Inflammatory macrophage treated with lipopolysaccharide for 4 hours (primary cell): ENCODE results near the gene SMC1B.
"Not testable (repeated sequence)": the region's sequence is repeated elsewhere in the genome, so short reads cannot be mapped to it uniquely, and the experiment has no call there.

Source experiments
- DNase-seq: peaks from one replicate; pipeline ENCODE4 v3.0.0-alpha.2; 2020

The SMC1B gene

DNA sequence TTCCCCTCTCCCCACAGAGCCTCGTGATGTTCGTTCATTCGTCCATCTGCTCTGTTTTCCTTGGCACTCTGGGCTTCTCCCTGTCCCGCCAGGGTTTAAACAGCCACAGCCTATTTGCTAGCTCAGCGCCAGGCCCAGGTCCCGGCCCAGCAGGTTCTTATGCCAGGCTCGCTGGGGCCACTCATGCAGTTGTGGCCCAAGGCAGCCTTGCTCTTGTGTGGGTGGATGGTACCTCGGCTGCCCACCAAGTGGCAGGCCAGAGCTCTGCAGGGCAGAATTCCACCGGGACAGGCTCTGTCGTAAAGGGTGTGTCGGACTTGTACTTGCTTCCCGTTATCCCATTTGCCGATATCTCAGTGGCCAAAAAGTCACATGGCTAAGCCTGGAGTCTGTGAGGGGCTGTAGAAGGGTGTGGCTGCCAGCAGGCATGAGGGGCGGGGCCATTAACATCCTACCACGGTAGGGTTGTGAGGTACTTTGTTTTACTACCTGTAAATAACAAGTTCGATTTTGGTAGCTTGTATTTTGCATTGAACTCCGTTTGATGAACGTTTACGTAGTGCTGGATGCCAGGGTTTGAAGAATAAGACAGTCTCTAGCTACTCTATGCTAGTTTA, 95.7 kb downstream of the SMC1B start:
- DNase-seq, result no peak

DNA sequence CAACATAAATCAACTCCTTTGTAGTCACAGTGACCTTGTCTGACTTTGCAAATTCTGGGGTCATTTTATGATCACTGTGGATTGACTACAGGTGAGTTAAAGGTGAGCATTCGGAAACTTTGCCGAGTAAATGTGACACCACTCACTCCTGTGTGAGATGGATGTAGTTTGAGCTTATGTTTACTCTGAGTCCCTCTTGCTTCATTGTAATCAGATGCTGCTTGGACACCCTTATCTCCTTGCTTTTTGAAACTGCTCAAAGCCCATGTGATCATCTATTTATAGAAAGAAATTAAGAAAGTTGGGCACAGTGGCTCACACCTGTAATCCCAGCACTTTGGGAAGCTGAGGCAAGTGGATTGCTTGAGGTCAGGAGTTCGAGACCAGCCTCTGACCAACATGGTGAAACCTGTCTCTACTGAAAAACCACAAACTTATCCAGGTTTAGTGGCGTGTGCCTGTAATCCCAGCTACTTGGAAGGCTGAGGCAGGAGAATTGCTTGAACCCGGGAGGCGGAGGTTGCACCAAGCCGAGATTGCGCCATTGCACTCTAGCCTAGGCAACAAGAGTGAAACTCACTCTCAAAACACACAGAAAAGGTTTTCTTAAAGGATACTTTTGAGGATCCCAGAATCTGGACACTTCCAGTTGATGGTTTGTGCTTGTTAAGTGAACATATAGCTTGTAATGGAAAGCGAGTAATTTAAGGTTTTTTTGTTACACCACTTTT, 96.4 kb downstream of the SMC1B start:
- DNase-seq, result no peak

DNA sequence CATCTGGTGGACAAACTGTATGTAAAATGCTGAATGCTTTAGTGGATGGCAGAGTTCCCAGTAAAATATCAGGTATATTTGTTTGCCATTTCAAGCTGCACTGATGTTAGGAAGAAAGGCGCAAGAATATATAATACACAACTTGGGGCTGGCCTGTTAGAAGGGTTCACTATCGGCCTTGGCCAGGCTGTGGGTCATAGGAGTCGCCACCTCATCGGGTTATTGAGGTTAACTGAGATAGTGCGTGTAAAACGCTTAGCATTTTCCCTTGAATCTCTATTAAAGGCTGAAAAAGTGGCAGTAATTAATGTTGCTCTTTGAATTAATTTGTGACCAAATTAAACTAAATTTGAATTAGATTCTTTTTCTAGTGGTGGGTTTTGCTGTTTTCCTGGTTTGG, 98.6 kb downstream of the SMC1B start:
- no peak for DNase-seq

DNA sequence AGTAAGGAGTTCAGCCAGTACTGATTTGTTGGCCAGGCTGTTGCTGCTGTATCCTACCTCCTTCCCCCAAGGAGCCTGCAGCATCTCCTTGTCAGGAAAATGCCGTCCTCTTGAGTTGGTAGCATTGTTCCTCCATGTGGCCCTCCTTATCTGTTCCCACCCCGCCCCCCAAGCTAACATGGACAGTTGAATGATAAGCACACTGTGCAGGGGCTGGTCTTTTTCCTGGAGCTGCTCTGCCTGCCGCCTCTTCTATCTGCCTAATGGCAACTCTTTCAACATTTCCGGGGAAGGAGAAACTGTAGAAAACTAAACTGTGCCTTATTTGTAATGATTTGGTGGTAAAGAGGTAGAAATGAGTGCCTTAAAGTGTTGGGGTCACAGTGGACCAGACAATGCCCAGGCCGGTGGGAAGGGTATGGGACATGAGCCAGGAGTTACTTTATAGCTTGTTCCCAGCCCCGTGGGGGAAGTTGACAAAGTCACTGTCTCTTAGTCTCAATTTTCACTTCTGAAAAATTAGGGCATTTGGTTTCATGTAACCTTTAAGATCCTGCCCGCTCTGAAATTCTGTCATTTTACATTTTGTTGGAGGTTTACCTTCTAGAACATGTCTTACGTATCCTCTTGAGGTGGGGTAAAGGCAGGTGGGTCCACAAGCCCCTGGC, 99.2 kb downstream of the SMC1B start:
- peak; percentile 52 for DNase-seq

DNA sequence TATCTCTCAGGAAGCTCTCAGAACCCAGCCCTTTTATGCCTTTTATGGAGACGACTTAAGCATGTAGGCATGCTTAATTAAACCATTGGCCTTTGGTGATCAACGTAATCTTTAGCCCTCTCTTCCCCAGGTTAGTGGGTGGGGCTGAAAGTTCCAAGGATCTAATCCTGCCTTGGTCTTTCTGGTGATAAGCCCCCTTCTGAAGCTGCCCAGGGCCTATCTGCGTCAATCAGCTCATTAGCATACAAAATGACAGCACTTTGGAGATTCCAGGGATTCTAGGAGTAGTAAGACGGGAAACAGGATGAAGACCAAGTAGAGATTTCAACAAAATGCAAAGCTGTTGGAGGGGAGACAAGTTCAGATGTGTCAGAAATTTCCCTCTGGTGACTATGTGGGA, 100.5 kb downstream of the SMC1B start:
- no peak for DNase-seq

DNA sequence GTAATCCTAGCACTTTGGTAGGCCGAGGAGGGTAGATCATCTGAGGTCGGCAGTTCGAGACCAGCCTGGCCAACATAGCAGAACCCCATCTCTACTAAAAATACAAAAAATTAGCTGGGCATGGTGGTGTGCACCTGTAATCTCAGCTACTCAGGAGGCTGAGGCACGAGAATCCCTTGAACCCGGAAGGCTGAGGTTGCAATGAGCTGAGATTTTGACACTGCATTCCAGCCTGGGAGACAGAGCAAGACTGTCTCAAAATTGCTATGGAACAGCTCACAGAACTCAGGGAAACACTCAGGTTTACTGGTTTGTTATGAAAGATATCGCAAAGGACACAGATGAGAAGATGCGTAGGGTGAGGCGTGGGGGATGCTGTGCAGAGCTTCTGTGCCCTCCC, 101.0 kb downstream of the SMC1B start:
- DNase-seq, result no peak

DNA sequence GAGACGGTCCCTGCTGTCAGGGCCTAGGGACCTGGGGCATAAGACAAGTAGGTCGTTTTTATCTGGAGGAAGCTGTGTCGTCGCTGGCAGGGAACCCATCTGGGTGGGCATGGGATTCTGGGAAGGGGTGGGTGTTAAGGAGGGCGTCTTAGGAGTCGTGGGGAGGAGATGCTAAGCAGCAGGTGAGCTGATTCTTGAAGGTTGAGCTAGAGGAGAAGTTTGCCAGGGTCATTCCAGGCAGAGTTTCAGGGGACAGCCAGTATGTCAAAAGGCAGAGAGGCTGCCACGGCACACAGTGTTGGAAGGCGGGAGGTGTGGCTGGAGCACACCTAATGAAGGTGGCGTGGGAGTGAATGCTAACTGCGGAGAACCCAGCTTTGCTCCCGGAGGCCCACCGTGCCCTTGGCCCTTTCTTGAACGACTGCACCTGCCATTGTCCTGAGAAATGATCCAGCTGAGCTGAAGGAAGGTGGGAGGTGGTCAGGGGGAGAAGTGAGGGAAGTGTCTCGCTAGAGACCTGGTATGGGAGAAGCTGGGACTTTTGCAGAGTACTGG, 102.3 kb downstream of the SMC1B start:
- no peak for DNase-seq

DNA sequence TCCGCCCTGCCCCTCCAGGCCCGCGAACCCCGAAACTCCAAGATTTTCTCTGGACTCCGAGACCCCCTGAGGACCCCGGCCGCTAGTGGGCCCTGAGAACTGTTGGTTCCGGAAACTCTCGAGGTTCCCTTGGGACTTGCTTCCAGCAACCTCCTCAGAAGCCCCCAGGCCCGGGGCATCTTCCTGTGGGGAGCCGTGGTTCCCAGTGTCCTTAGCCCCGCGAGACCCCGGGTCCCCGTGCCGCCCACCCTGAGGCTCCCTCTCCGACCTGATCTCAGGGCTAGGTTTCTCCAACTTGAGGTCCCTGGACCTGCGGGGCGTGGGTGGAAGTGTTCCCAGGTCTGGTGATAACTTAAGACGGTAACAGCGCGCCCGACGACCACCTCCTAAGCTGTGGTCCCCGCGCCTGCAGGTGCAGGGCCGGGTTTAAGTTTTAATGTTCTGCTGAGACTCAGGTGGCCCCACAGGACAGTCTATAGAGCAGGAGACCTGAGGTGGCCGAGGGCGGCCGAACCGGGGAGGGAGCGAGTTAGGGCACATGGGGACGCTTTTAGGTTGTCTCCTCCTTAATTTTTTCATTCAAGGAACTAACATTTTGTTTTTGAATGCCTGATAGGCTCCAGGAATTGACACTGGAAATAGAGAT, 102.9 kb downstream of the SMC1B start:
- no peak for DNase-seq

DNA sequence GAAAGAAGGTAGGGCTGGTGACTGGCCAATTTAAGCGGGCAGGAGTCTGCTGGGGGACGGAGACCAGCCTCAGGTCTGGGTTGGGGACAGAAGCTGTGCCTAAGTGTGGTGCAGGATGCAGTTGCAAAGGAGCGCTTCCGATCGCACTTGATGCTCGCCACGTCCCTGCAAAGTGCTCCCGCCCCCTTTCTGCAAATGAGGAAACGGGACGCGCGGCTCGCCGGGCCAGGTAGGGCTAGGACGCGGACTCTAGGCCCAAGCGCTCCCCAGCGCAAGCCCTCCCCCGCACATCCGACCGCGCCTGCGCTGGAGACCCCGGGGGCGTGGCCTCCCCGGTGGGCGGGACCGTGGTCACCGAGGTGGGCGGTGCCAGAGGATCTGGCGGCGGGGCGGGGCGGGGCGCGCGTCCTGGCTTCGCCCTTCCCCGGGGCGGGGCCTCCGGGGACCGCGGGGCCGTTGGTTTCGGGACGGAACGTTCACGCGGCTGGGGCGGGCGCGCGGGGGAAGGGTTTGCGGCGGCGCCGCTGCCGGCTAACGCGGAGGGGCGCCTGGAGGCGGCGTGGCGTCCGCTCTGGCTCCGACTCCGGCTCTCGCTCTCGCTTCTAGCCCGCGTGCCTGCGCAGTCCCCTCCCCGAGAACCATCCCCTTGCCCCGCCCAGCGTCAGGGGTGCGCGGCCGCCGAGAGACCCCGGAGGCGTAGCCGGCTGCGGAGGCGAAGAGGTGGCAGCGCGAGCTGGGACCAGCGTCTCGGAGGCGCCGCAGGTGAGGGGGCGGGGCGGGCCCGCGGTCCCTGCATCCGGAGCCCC, 103.8 kb downstream of the SMC1B start, which contains the start of gene FAM118A:
FAM118A (plus strand) TSS at position 513 of the 806 bp plus-strand sequence. CDS start 12,446 bp downstream, outside the sequence.
- DNase-seq, result peak; percentile 91

DNA sequence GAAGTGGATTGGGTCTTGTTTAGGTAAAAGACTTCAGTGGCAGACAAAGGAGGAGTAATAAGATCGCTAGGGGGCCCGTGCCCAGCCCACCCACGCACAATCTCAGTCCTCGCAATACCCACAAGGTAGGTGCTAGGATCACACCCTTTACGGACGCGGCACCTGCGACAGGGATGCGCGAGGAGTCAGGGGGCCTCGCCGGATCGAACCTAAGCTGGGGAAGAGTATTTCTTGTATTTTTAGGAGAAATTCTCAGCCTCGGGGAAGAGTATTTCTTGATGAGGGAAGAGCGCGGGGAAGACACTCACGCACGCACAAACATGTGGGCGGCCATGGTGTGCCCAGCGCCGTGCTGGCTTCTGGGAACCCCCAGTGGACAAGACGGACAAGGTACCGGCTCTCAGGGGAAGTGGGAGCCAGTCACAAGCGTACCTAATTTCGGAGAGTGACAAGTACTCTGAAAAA, 104.4 kb downstream of the SMC1B start:
- DNase-seq, result no peak

DNA sequence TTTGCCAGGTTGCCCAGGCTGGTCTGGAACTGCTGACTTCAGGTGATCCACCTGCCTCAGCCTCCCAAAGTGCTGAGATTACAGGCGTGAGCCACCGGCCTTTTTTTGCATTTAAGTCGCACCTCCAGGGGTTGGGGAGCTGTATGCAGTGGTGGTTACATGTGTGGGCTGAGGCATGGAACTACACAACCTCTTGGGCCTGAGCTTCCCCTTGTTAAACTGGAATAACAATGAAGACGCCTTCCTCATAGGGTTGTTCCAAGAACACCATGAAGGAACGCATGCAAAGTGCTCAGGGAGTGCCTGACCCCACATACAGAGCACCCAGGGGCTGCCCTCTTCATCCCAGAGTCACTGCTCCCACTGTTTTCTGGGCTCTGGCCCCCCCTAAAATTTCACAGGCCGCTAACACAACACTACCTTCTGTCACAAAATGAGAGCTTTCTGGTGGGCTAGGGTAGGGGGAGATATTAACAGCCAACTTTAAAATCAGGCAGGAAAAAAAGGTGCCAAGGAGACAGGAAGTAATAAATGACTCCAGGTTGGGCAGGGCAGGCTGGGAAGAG, 104.9 kb downstream of the SMC1B start:
- no peak for DNase-seq

DNA sequence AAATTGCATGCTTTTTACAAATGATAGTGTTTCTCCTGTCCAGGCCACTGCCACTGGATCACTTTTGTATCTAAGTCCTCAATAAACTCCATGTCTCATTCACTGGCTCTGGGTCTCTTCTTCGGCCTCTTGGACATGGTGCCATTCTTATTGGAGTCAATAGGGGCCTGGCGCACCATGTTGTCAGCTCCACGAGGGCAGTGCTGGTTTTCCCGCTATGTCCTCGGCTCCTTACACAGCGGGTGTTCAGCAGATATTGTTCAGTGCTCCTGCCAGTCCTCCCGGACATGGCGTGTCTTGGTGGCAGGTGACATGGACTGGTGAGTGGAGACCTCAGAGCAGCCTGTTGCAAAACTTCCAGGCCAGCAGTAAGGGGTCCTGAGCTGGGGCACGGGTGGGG, 107.3 kb downstream of the SMC1B start:
- DNase-seq, result no peak

DNA sequence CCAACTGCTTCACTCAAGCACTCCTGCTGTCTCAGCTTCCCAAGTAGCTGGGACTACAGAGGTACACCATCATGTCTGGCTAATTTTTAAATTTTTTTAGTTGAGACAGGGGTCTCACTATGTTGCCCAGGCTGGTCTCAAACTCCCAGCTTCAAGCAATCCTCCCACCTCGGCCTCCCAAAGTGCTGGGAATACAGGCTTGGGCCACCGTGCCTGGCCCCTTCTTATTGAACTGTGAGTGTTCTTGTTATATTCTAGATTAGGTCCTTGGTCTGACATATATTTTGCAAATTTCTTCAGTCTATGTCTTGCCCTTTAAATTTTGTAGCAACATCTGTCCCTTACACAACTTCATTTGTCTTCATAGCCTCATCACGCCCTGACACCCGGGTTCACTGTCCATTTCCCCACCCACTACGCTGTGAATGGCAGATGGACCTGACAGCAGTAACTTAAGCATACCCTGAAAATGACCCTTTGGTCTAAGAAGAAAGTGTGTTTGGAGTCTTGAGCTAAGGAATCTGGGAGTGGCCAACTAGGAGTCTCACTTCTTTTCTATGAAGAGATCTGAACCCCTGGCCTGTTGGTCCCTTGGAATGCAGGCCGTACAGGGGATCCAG, 107.8 kb downstream of the SMC1B start:
- DNase-seq, result peak; percentile 49

DNA sequence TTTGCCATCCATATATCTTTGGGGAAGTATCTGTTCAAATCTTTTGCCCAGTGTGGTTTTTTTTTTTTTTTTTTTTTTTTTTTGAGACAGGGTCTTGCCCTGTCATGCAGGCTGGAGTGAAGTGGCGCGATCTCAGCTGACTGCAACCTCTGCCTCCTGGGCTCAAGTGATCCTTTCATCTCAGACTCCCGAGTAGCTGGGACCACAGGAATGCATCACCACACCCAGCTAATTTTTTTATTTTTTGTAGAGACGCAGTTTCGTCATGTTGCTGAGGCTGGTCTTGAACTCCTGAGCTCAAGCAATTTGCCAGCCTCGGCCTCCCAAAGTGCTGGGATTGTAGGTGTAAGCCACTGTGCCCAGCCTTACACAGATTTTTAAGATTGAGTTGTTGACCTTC, 108.4 kb downstream of the SMC1B start:
- DNase-seq, result no peak

DNA sequence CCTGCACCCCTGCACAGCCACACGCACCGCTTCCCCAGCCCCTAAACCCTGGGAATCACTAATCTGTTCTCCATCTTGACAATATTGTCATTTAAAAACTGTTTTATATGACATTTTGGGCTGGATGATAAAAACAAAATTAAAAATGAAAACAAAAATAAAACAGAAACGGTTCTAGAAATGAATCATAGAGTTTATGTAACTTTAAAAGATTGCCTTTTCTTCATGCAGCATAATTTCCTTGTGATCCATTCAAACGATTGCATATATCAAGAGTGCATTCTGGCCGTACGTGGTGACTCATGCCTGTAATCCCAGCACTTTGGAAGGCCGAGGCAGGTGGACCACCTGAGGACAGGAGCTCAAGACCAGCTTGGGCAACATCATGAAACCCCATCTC, 110.2 kb downstream of the SMC1B start:
- peak; percentile 75 for DNase-seq

DNA sequence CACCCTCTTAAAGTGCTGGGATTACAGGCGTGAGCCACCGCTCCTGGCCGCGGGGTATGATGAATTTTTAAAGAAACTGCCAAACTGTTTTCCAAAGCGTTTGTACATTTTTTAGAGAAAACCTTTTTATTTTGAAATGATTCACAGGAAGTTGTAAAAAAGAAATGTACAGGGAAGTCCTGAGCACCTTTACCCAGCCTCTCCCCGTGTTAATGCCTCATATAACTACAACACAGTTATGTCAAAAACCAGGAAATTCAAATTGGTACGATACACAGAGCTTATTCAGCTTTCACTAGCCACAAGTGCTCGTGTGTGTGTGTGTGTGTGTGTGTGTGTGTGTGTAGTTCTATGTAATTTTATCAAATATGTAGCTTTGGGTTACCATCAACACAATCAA, 110.6 kb downstream of the SMC1B start:
- DNase-seq, result no peak

DNA sequence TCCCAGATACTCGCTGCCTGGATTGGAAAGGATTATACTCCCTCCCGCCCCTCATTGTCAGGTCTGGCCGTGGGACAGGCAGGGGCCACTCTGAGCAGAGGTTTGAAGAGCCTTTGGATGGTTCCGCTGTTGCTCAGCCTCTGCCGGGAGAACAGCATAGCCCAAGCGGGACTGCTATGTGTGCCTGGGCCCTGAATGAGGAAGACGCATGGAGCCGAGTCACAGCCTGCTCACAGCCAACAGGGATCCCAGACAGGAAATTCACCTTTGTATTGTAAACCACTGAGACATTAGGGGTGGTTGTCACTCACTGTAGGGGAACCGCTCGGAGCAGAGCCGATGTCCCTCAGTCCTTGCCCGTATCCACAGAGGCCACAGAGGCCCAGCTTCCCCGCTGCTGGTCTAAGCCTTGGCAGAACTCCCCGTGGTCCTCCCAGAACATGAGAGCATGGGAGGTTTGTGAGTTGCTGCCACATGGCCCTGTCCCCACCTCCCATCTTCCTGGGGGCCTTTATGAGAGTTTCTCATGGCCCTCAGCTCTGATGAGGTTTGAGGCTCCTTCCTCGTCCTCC, 114.4 kb downstream of the SMC1B start:
- no peak for DNase-seq

DNA sequence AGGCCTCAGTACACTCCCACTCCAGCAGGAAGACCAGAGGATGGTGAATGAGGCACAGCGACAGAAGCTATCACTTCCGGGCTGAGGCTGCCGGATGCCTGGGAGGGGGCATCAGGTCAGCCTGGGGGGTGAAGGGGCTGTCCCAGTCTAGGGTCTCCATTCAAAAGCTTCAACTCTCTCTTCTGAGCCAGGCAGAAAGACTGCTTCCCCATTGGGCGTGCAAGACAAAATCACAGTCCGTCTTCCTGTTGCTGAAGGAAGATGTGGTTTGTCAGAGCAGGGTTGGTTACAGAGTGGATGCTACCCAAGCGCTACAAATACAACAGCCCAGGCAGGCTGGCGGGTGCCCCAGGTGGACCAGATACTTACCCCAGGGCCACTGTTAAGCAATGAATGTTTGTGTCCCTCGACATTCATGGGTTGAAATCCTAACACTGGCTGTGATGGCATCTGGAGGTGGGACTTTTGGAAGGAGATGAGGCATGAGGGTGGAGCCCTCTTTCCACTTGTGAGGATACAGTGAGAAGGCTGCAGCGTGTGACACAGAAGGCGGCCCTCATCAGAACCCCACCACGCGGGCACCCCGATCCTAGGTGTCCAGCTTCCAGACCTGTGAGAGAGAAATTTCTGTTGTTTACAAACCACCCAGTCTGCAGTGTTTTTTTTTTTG, 116.6 kb downstream of the SMC1B start:
- no peak for DNase-seq

DNA sequence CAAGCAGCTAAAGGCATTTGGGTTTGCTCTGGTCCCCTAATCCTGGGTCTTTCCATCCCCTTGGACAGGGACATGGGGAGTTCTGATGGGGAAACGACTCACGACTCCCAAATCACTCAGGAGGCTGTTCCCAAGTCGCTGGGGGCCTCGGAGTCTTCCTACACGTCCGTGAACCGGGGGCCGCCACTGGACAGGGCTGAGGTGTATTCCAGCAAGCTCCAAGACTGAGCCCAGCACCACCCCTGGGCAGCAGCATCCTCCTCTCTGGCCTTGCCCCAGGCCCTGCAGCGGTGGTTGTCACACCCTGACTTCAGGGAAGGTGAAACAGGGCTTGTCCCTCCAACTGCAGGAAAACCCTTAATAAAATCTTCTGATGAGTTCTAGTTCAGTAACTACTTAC, 117.9 kb downstream of the SMC1B start:
- no peak for DNase-seq

DNA sequence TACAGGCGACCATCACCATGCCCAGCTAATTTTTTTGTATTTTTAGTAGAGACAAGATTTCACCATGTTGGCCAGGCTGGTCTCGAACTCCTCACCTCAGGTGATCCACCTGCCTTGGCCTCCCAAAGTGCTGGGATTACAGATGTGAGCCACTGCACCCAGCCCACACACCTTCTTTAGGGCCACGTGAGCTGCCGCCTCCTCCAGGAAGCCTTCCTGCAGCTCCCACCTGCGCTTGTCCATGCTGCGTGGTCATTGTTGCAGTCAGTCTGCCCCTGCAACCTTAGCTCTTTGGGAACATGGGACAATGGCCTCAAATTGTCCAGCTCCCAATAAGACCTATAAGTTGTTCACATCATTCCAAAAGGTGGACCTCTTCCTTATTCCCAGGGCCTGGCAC, 118.4 kb downstream of the SMC1B start:
- not testable (repeated sequence) for DNase-seq
